GM19351 (cell line): ENCODE measurements around the gene RAP1GAP2.

Source experiments
- ATAC-seq: cut with Tn5 transposase; IDR thresholded peaks from one replicate; pipeline ENCODE4 v1.9.1; 2021; ENCODE audit warnings: mild to moderate bottlenecking, moderate library complexity; ENCODE audit not compliant: unreplicated experiment

RAP1GAP2 gene

GRCh38 chr17:2939714-2940351 is 143.6 kb downstream of the RAP1GAP2 start:
- no peak for ATAC-seq

DNA sequence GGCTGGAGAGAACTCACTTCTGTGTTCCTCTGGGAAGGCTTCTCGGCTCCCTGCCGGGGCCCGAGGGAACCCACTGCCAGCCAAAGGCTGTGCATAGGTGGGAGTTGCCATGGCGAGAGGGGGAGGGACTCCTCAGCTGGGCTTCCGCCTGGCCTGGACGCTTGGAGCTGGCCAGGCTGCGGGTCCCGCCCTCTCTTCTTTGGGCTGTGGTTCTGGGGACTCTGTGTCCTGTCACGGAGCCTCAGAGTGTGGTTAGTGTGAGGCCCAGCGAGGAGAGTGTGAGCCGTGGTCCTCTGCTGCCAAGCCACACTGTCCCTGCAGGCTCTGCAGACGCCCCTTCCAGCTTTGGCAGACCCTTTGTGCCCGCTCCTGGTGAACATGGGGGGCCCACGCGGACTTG is 144.1 kb downstream of the RAP1GAP2 start:
- ATAC-seq = no peak

GRCh38 chr17:2943981-2944380 is 147.7 kb downstream of the RAP1GAP2 start:
- no peak for ATAC-seq

GRCh38 chr17:2945299-2945698 is 149.1 kb downstream of the RAP1GAP2 start:
- no peak for ATAC-seq

DNA sequence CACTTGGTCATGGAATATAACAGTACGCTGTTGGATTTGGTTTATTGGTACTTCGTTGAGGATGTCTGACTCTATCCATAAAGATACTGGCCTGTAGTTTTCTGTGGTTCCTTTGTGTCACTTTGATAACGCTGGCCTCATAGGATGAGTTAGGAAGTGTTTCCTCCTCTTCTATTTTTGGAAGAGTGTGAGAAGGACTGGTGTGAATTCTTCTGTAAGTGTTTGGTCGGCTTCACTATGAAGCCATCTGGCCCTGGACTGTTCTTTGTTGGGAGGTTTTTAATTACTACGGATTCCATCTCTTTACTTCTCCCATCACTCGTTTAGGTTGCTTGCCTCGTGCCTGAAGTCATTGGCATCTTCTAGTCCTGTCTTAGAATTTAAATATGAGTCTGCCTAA is 149.9 kb downstream of the RAP1GAP2 start:
- no peak for ATAC-seq

- no peak for ATAC-seq
Observed at GRCh38 chr17:2947588-2947950, 151.3 kb downstream of the RAP1GAP2 start.

GRCh38 chr17:2947996-2948550 is 151.8 kb downstream of the RAP1GAP2 start:
- ATAC-seq = no peak

- ATAC-seq = no peak
Observed at GRCh38 chr17:2948721-2949468, 152.7 kb downstream of the RAP1GAP2 start.

- no peak for ATAC-seq
Observed at GRCh38 chr17:2949469-2950044, 153.3 kb downstream of the RAP1GAP2 start.

DNA sequence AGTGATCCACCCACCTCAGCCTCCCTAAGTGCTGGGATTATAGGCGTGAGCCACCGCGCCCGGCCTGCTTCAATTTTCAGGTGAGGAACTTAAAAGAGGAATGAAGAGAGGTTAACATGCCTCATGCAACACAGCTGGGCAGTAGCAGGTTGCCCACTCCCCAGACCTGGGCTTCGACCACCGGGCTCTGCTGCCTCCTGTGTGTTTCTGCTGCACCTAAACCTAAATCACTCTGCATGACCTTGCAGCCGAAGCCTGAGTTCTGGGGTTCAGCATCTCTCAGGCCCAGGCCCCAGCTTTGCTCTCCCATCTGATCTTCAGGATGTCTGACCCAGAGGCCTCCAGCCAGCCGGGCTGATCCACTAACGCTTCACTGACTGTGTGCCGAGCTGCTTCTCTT is 154.6 kb downstream of the RAP1GAP2 start:
- ATAC-seq = no peak

DNA sequence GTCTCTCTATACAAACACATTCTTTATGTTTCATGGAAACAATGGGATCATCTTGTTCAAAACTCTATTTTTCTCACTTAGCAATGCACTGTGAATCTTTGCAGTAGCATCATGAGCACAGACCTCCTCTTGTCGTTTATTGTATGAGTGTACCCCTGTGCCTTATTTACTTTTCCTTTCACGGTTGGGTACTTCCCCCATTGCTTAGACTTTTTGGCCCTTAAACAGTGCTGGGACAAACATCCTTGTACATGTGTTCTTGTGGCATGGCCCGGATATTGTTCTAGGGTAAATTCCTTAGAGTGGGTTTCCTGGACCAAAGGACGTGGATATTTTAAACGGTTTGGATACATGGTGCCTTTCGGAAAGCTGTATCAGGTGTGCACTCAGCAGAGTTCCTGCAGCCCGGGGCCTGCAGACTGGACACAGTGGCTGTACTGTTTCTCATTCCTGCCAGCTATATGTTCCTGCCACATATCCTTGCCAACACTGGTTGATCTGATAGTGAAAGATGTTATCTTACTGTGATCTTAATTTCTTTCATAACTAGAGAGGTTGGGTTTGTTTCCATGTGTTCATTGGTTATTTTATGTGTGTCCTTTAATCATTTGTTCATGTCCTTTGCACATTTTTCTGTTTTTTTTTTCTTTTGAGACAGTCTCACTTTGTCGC is 156.1 kb downstream of the RAP1GAP2 start:
- ATAC-seq = no peak

- no peak for ATAC-seq
Observed at GRCh38 chr17:2954898-2955445, 158.7 kb downstream of the RAP1GAP2 start.

DNA sequence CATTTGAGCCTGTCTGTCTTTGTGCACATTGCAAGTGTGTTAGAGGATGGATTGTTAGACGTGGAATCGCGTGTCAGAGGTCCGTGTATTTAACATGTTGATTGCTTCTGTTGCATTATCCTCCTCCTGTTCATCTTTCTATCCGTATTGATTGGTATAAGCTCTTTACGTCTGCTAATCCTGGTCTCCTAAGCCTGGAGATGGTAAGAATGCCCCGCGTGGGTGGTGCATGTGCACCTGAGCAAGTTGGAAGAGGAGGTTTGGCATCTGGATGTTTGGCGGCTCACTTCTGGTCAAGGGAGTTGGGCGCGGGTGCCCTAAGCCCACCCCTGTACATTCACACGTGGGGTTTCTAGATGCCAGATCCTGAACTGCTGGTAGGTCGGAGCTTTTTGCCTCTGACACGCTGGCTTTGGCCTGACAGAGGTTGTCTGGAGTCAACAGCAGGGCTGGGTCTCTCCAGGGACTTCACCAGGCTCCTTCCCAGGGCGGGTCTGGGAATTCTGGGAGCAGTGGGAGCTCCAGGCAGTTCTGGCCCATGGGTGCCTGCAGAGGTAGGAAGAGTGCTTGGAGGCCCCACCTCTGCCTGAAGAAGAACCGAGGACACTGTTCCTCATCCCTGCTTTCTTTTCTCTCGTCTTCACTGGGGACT is 159.8 kb downstream of the RAP1GAP2 start:
- no peak for ATAC-seq

DNA sequence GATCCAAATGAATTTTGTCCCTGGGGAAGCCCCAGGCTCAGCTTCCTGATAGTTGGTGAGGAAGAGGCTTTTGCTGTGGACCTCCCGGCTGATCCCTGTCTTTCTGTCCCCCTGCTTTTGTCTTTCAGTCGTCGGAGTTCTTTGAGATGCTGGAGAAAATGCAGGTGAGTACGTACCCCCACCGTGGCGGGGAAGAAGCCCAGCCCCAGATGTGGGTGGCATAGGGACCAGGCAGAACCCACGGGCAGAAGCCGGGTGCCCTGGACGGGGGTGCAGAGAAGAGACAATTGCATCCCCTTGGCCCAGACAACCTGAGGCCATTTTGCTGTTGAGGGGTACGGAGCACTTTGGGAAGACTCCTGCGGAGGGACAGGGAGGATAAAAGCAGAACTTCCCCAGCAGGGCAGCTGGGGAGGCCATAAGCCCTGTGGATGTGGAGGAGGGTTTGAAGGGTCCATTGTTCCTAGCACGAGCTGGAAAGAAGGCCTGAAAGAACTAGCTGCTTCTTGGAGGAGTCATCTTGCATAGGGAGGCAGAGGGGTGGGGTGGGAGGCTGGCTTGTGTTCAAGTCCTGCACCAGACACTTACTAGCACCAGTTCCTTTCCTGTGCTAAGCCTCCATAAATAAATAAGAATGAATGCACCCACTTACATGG is 161.5 kb downstream of the RAP1GAP2 start:
- ATAC-seq = no peak

DNA sequence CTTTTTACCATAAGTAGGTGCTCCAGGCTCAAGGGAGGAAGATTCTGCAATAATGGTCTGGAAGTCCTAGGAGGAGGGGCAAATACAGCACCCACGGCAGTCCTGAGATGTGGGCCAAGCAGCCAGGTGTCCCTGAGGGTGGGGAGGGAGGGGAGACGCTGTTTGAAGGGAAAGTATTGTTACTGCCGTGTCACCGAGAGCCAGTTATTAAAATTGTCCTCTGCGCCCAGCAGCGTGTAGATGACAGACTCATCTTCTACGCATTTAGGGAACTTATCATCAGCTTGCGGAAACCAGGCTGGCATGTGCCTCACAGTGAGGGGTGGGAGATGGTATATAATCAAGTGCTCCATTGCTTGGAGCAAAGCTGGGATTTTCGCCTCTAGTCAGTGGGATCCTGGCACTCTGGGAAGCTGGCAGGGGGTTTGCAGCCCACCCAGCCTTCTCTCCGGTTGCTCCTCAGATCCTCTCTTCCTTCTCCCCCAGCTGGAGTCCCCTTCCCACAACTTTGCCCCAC is 162.5 kb downstream of the RAP1GAP2 start:
- ATAC-seq = no peak

DNA sequence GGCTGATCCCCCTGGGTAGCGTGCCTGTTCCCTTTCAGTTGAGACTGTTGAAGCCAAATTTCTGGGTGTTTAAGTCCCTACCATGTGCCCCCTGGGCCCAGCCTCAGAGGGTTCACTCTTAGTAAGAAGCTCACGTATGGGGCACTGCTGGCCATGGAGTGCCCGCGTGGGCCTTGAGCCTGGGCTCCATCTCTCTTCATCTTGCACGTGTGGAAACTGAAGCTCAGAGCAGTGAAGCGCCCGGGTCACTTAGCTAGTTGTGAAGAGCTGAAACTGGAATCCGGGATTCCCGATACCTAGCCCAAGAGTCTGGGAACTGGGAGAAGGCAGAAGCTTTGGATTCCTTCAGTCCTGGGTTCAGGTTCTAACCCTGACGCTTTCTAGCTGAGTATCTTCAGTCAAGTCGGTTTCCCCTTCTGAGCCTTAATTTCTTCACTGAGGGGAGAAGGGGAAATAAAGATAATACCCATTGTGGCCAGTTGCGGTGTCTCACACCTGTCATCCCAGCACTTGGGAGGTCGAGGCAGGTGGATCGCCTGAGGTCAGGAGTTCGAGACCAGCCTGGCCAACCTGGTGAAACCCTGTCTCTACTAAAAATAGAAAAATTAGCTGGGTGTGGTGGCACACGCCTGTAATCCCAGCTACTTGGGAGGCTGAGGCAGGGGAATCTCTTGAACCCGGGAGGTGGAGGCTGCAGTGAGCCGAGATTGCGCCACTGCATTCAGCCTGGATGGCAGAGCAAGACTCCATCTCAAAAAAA is 163.3 kb downstream of the RAP1GAP2 start:
- no peak for ATAC-seq

GRCh38 chr17:2961446-2961845 is 165.2 kb downstream of the RAP1GAP2 start:
- no peak for ATAC-seq

- no peak for ATAC-seq
Observed at GRCh38 chr17:2962236-2962635, 166.0 kb downstream of the RAP1GAP2 start.

- ATAC-seq = no peak
Observed at GRCh38 chr17:2962729-2963128, 166.5 kb downstream of the RAP1GAP2 start.
